H9 (cell line): ENCODE measurements around the gene CTIF. TPM values are rescaled to one million over a fixed set of nuclear protein-coding genes. Genes with fewer than 3 reads are reported as not detected.

Source experiments
- DNase-seq: peaks from one replicate; pipeline ENCODE4 v3.0.0-alpha.2; 2017
- H2AFZ ChIP-seq: one replicate; pipeline ENCODE4 v1.6.1; 2013; ENCODE audit warnings: mild to moderate bottlenecking, low read length, control low read depth, moderate library complexity
- H2AK5ac ChIP-seq: 2 replicates; pipeline ENCODE4 v1.6.1; 2013; ENCODE audit warnings: low read length, control low read depth, mixed read lengths; ENCODE audit not compliant: insufficient read length
- H2BK120ac ChIP-seq: one replicate; pipeline ENCODE4 v1.6.1; 2013; ENCODE audit warnings: low read depth, mild to moderate bottlenecking, low read length, control low read depth, inconsistent platforms; ENCODE audit not compliant: poor library complexity, severe bottlenecking
- H2BK12ac ChIP-seq: 2 replicates; pipeline ENCODE4 v1.6.1; 2013; ENCODE audit warnings: low read length, control low read depth, mixed read lengths, low read depth; ENCODE audit not compliant: insufficient read length
- H2BK15ac ChIP-seq: 2 replicates; pipeline ENCODE4 v1.6.1; 2013; ENCODE audit warnings: low read depth, low read length, control low read depth
- H2BK20ac ChIP-seq: one replicate; pipeline ENCODE4 v1.6.1; 2013; ENCODE audit warnings: low read depth, mild to moderate bottlenecking, low read length, control low read depth, inconsistent platforms; ENCODE audit not compliant: poor library complexity, severe bottlenecking
- H2BK5ac ChIP-seq: 2 replicates; pipeline ENCODE4 v1.6.1; 2013; ENCODE audit warnings: low read length, control low read depth, mixed read lengths; ENCODE audit not compliant: insufficient read length
- H3K14ac ChIP-seq: 2 replicates; pipeline ENCODE4 v1.6.1; 2013; ENCODE audit warnings: low read length, control low read depth; ENCODE audit not compliant: insufficient read depth
- H3K18ac ChIP-seq: 2 replicates; pipeline ENCODE4 v1.6.1; 2013; ENCODE audit warnings: low read depth, mild to moderate bottlenecking, mixed read lengths, low read length, control low read depth; ENCODE audit not compliant: insufficient read length
- H3K23ac ChIP-seq: 2 replicates; pipeline ENCODE4 v1.6.1; 2013; ENCODE audit warnings: low read length, control low read depth, mixed read lengths, low read depth; ENCODE audit not compliant: insufficient read length
- H3K23me2 ChIP-seq: 2 replicates; pipeline ENCODE4 v1.6.1; 2013; ENCODE audit warnings: low read depth, mild to moderate bottlenecking, mixed read lengths, low read length, control low read depth; ENCODE audit not compliant: insufficient read length, poor library complexity, severe bottlenecking
- H3K27ac ChIP-seq: 2 replicates; pipeline ENCODE4 v1.5.1; 2013; ENCODE audit warnings: low read length, control low read depth, mixed read lengths, low read depth; ENCODE audit not compliant: insufficient read length
- H3K27me3 ChIP-seq: 2 replicates; pipeline ENCODE4 v1.6.1; 2013; ENCODE audit warnings: low read length, control low read depth, inconsistent platforms; ENCODE audit not compliant: insufficient read depth
- H3K4ac ChIP-seq: 2 replicates; pipeline ENCODE4 v1.6.1; 2013; ENCODE audit warnings: low read depth, mild to moderate bottlenecking, control low read depth, inconsistent platforms, low read length, moderate library complexity
- H3K4me1 ChIP-seq: 2 replicates; pipeline ENCODE4 v1.6.1; 2013; ENCODE audit warnings: low read length, control low read depth, inconsistent platforms; ENCODE audit not compliant: insufficient read depth
- H3K4me2 ChIP-seq: 2 replicates; pipeline ENCODE4 v1.6.1; 2013; ENCODE audit warnings: low read length, control low read depth, mixed read lengths; ENCODE audit not compliant: insufficient read length, insufficient read depth
- H3K56ac ChIP-seq: 2 replicates; pipeline ENCODE4 v1.6.1; 2013; ENCODE audit warnings: low read depth, mild to moderate bottlenecking, mixed read lengths, low read length, control low read depth; ENCODE audit not compliant: insufficient read length
- H3K79me1 ChIP-seq: 2 replicates; pipeline ENCODE4 v1.6.1; 2013; ENCODE audit warnings: low read depth, mild to moderate bottlenecking, moderate library complexity, low read length, control low read depth, inconsistent platforms; ENCODE audit not compliant: insufficient read depth, poor library complexity, severe bottlenecking
- H3K79me2 ChIP-seq: 2 replicates; pipeline ENCODE4 v1.6.1; 2013; ENCODE audit warnings: low read length, control low read depth, inconsistent platforms; ENCODE audit not compliant: insufficient read depth
- H3K9ac ChIP-seq: 2 replicates; pipeline ENCODE4 v1.6.1; 2013; ENCODE audit warnings: low read length, control low read depth, mixed read lengths; ENCODE audit not compliant: insufficient read length; ENCODE audit errors: extremely low read depth
- H3K9me3 ChIP-seq: one replicate; pipeline ENCODE4 v1.6.1; 2013; ENCODE audit warnings: low read depth, low read length, inconsistent platforms; ENCODE audit not compliant: control insufficient read depth
- H3T11ph ChIP-seq: one replicate; pipeline ENCODE4 v1.6.1; 2013; ENCODE audit warnings: mild to moderate bottlenecking, low read length, control low read depth, inconsistent platforms
- H4K20me1 ChIP-seq: one replicate; pipeline ENCODE4 v1.6.1; 2013; ENCODE audit not compliant: control insufficient read depth, insufficient read length, insufficient read depth
- H4K5ac ChIP-seq: 2 replicates; pipeline ENCODE4 v1.6.1; 2013; ENCODE audit warnings: low read depth, mild to moderate bottlenecking, mixed read lengths, low read length, control low read depth; ENCODE audit not compliant: insufficient read length
- H4K8ac ChIP-seq: replicated peaks from 2 replicates; pipeline ENCODE4 v1.6.1; 2013; ENCODE audit warnings: low read length, control low read depth, mixed read lengths, low read depth; ENCODE audit not compliant: insufficient read length
- H4K91ac ChIP-seq: 2 replicates; pipeline ENCODE4 v1.6.1; 2013; ENCODE audit warnings: low read depth, mild to moderate bottlenecking, moderate library complexity, mixed read lengths, low read length, control low read depth; ENCODE audit not compliant: insufficient read length
- H3K27ac Mint-ChIP-seq, 3 experiments: 2 replicates in 2 of 3; 3 replicates in 1 of 3; pipeline ENCODE4 v1.8.0; 2020 to 2021; ENCODE audit warnings: mixed read lengths in 3 of 3, mild to moderate bottlenecking in 1 of 3, moderate library complexity in 1 of 3
- H3K27me3 Mint-ChIP-seq: 2 replicates; pipeline ENCODE4 v1.8.0; 2021; ENCODE audit warnings: low read depth, mild to moderate bottlenecking, moderate library complexity, mixed read lengths
- H3K36me3 Mint-ChIP-seq, 3 experiments: 2 replicates in 2 of 3; 3 replicates in 1 of 3; pipeline ENCODE4 v1.8.0; 2020 to 2021; ENCODE audit warnings: low read depth in 3 of 3, mixed read lengths in 3 of 3; ENCODE audit not compliant: insufficient read depth in 1 of 3
- H3K4me1 Mint-ChIP-seq, 2 experiments: 2 replicates each; pipeline ENCODE4 v1.8.0; 2020; ENCODE audit warnings: mixed read lengths in 2 of 2
- H3K4me3 Mint-ChIP-seq, 2 experiments: 2 replicates in 1 of 2; 3 replicates in 1 of 2; pipeline ENCODE4 v1.8.0; 2020 to 2021; ENCODE audit warnings: mild to moderate bottlenecking in 2 of 2, mixed read lengths in 2 of 2, moderate library complexity in 1 of 2
- H3K9me3 Mint-ChIP-seq, 2 experiments: 2 replicates in 1 of 2; 3 replicates in 1 of 2; pipeline ENCODE4 v1.8.0; 2020; ENCODE audit warnings: mild to moderate bottlenecking in 2 of 2, mixed read lengths in 2 of 2, moderate library complexity in 1 of 2
- WGBS: extraction: QIAGEN DNeasy Blood & Tissue Kit; methylation state at CpG from one replicate; pipeline ENCODE4 v1.1.7; 2013; ENCODE audit warnings: missing lambda C conversion rate, low lambda C conversion rate, mixed read lengths; ENCODE audit not compliant: insufficient read length; ENCODE audit errors: extremely low coverage; 5-methylcytosine and 5-hydroxymethylcytosine counted together
- total RNA-seq: library from RNA; stranded (reverse); gene quantifications from 2 replicates; pipeline ENCODE4 v1.2.1, GENCODE V29; 2021
- TF ChIP-seq, protein P1 (sequence below): fragments of 200-600 bp; sonication (generic); conservative IDR thresholded peaks from 3 replicates; pipeline ENCODE4 v1.8.0; 2021; ENCODE audit warnings: antibody characterized with exemption, mild to moderate bottlenecking

The CTIF gene
- total RNA-seq, 1 experiment from 2014 or later, result 15.8 TPM

DNA sequence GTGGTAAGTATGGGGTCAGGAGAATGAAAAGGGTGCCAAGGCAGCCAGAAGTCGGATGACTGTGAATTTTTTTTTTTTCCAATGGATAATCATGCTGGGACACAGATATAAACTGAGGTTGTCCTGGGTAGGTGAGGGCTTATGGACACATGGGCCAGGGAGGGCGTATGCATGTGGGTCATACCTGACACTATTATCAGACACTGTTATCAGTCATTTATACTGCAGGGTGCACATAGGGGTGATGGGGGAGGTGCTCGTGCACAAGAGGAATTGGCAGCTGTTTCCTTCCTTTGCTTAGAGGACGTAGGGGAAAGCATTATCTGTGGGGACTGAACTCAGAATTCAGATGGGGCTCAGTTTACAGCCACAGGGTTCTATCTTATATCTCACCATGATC, 10.1 kb downstream of the CTIF start:
- peak overlapping the region; percentile 12 for H4K91ac ChIP-seq
- no peak overlapping the region for H2AK5ac ChIP-seq
- H3K23ac ChIP-seq, result no peak overlapping the region
- no peak overlapping the region for H3K56ac ChIP-seq
- H3K9ac ChIP-seq, result no peak overlapping the region
- H3K23me2 ChIP-seq, result no peaks in the 10 kb centered on the region
- H2BK20ac ChIP-seq, result no peak overlapping the region
- H3K14ac ChIP-seq, result no peak overlapping the region
- H3K9me3 ChIP-seq, result no peaks in the 10 kb centered on the region
- H3K18ac ChIP-seq, result no peak overlapping the region
- Mint-ChIP-seq H3K4me1 (peaks cover 53 to 55% of the 10 kb centered on the region in 2 experiments), H3K27me3 (peaks cover 24% of the 10 kb centered on the region), H3K36me3 (peaks cover 3 to 11% (median 4%) of the 10 kb centered on the region in 3 experiments; a peak in 5 of 7 replicates), H3K9me3 (no peaks in the 10 kb centered on the region), H3K4me3 (no peak overlapping the region), H3K27ac (no peak overlapping the region; a peak in 1 of 7 replicates)
- H2BK12ac ChIP-seq, result no peak overlapping the region
- H3K4me1 ChIP-seq, result peaks cover 20% of the 10 kb centered on the region; the same call in 1 of the 2 replicates
- H2AFZ ChIP-seq, result no peak overlapping the region
- peaks cover 4% of the 10 kb centered on the region for H3K79me1 ChIP-seq
- H2BK5ac ChIP-seq, result no peak overlapping the region
- H4K20me1 ChIP-seq, result no peaks in the 10 kb centered on the region
- H3K4ac ChIP-seq, result no peak overlapping the region
- no peak overlapping the region for H4K5ac ChIP-seq
- H3K79me2 ChIP-seq, result no peaks in the 10 kb centered on the region
- DNase-seq, result no peak
- no peak overlapping the region for H4K8ac ChIP-seq
- no peak overlapping the region for H2BK120ac ChIP-seq
- no peak overlapping the region for H3T11ph ChIP-seq
- TF ChIP-seq, protein P1, sequence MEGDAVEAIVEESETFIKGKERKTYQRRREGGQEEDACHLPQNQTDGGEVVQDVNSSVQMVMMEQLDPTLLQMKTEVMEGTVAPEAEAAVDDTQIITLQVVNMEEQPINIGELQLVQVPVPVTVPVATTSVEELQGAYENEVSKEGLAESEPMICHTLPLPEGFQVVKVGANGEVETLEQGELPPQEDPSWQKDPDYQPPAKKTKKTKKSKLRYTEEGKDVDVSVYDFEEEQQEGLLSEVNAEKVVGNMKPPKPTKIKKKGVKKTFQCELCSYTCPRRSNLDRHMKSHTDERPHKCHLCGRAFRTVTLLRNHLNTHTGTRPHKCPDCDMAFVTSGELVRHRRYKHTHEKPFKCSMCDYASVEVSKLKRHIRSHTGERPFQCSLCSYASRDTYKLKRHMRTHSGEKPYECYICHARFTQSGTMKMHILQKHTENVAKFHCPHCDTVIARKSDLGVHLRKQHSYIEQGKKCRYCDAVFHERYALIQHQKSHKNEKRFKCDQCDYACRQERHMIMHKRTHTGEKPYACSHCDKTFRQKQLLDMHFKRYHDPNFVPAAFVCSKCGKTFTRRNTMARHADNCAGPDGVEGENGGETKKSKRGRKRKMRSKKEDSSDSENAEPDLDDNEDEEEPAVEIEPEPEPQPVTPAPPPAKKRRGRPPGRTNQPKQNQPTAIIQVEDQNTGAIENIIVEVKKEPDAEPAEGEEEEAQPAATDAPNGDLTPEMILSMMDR, result no peak
- no peak overlapping the region for H3K4me2 ChIP-seq
- H2BK15ac ChIP-seq, result no peak overlapping the region
- no peak overlapping the region for H3K27ac ChIP-seq
- no peaks in the 10 kb centered on the region for H3K27me3 ChIP-seq
- WGBS, result no CpG with 5 or more reads among the region's 4 CpGs
